ENCODE results near the gene PI16.

The PI16 gene, protein sequence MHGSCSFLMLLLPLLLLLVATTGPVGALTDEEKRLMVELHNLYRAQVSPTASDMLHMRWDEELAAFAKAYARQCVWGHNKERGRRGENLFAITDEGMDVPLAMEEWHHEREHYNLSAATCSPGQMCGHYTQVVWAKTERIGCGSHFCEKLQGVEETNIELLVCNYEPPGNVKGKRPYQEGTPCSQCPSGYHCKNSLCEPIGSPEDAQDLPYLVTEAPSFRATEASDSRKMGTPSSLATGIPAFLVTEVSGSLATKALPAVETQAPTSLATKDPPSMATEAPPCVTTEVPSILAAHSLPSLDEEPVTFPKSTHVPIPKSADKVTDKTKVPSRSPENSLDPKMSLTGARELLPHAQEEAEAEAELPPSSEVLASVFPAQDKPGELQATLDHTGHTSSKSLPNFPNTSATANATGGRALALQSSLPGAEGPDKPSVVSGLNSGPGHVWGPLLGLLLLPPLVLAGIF

DNA sequence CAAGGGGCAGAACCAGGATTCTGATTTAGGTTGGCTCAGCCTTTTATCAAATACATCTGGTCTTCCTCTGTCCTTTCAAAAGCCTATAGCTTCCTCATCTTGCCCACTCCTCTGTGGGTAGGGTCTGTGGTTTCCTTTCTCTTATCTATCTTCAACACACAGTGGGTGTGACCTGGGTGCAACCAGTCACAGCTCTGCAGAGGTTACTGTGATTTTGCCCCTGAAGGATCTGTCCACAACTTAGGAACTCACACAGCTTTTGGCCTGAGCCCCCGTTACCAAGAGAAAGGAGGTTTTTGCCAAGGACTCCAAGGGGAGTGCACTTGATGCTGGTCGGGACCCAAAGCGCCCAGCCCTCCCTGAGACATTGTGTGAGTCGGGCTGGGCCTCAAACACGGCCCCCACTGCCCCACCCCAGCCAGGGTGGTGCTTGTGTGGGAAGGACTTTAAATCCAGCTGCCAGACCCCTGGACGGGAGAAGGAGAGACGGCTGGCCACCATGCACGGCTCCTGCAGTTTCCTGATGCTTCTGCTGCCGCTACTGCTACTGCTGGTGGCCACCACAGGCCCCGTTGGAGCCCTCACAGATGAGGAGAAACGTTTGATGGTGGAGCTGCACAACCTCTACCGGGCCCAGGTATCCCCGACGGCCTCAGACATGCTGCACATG lies at the start of gene PI16:
PI16 (plus strand) TSS at position 477 of the 670 bp plus-strand sequence; CDS start at position 500, 23 bp downstream.
- DNase-seq (ENCODE audit: low read depth), result no peak

DNA sequence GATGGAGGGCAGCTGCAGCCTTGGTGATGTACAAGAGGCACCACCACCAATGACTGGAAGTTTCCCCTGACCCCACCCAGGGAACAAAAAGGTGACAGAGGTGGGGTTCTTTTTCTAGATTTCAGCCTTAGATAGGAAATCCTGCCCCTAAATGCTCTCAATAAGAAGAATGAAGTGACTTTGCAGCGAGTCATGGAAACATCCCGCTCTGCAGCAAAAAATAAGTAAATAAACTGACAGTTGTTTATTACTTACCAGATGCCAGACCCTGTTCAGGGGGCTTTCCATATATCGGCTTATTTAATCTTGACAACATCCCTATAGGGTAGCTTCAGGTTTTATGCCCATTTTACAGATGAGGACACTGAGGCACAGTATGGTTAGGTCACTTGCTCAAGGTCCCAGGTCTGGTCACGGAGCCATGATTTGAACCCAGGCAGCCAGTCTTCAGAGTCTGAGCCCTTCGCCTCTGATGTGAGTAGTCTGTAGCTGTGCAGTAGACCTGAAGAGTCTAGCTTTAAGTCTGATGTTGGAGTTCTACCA lies 49.6 kb upstream of the PI16 start:
- no peak for DNase-seq (ENCODE audit: low read depth)

DNA sequence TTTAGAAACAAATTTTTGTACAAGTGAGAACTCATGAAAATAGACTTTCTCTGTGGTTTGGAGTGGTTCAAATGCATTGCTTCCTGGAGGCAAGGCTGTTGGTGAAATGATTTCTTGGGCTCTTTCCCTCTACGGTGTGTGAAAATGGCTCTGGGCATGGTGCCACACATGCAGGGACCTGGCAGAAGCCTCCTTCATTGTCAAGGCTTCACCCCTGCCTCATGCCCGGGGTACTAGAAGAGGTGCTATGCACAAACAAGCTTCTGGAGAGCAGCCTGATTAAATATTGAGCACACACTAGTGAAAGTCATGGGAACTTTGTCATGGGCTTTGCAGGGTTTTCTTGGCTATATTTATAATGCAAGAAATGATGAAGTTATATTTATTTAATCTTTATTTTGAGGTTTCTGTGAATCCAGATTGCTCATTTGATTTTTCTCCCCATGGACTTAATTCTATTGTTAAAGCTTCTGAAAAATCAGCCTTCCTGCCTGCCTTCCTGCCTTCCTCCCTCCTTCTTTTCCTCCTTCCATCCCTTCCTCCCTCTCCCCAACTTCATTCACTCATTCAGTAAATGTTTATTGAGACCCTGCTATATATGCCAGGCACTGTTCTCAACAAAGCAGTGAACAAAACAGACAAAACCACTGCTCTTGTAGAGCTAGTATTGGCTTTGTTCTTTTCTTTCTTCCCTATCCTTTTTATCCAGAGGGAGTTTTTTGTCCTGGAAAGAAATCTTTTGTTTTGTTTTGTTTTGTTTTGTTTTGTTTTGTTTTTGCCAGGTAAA lies 47.8 kb upstream of the PI16 start:
- DNase-seq (ENCODE audit: low read depth), result no peak

DNA sequence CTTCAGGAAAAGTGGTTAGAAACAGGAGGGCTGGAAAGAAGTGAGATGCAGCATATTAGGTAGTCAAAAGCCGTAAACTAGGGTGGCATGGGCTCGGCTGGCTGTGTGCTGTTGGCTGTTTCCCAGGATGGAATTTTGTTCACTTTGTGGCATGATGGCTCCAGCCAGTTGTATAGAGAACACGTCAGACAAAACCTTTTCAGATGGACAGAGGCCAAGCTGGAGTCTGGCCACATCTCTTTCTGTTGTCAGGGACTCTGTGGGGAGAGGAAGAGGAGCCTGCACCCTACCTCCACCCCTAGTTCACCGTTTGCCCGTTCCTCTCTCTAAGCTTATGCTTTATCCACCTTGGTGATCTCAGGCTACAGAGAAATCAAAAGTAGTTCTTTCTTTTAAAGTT lies 46.8 kb upstream of the PI16 start:
- no peak for DNase-seq (ENCODE audit: low read depth)

DNA sequence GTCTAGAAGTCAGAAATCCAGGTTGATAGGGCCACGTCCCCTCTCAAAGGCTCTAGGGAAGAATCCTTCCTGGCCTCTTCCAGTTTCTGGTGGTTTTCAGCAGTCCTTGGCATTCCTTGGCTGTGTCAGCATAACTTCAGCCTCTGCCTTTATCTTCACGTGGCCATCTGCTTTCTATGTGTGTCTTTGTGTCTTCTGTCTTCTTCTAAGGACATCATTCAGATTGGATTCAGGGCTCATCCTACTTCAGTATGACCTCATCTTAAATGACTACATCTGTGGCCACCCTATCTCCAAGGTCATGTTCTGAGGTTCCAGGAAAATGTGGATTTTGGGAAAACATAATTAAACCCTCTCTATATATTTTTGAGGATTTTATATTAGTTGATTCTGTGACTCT lies 45.8 kb upstream of the PI16 start:
- no peak for DNase-seq (ENCODE audit: low read depth)

DNA sequence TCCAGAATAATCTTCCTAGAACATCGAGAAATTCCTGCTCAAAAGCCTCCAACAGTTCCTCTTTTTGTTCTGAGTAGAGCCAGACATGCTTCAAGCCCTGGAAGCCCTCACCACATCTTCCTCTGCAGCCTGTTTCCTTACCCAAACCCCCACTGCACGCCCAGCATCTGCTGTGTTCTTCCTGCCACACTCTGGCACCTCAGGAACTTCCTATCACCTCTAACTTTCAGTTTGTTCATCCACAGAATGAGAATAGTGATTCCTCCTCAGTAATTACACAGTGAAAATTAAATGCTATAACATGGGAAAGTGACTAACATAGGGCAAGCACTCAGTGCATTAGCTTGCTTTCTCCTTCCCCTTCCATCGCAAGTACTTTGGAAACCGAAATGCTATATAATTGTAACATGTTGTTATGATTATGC lies 42.5 kb upstream of the PI16 start:
- DNase-seq (ENCODE audit: low read depth), result no peak

DNA sequence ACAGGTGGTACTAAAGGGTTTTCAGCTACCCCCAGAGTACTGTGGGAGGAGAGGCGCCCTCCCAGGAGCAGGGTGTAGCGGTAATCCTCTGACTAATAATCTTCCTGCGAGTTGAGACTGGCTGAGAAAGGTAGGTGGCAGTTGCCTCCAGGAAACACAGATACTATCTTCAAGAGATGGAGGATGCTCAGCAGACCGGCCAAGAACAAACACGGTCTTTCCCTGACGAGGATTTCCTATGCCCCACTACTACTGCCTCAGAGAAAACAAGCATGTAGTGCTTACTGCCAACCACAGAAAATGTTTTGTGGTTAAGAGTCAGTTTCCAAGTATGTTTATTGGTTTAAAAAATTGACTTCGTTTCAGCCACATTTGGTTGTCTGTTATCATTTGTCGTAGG lies 42.0 kb upstream of the PI16 start:
- peak; percentile 17 for DNase-seq (ENCODE audit: low read depth)

DNA sequence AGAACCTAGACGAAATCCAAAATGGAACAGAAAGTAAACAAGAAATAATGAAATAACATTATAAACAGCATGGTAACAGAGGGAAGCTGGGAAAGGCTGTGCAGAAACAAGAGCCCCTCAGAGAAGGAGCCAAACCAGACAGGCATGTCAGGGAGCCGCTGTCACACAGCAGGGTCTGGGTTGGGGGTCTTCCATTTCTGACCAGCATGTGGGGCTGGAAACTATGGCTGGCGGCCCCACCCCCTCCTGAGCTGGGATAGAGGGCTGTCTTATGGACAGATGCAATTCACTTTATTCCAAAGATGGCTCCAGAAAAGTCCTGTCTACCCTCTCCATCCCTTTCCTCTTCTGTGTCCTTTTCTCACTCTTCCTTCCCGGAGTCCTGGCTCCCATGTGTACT lies 41.5 kb upstream of the PI16 start:
- no peak for DNase-seq (ENCODE audit: low read depth)

DNA sequence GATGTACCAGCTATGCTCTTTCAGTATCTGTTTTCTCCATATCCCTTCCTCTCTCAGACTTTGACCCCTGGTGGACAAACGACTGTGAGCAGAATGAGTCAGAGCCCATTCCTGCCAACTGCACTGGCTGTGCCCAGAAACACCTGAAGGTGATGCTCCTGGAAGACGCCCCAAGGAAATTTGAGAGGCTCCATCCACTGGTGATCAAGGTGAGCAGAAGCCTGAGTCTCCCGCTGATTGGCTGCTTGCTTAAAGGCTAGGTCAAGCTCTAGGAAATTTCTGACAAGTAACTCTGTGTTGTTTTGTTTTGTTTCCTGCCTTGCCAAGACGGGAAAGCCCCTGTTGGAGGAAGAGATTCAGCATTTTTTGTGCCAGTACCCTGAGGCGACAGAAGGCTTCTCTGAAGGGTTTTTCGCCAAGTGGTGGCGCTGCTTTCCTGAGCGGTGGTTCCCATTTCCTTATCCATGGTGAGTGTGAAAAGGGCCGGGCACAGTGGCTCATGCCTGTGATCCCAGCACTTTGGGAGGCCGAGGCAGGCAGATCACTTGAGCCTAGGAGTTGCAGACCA lies 40.2 kb upstream of the PI16 start:
- DNase-seq (ENCODE audit: low read depth), result no peak

DNA sequence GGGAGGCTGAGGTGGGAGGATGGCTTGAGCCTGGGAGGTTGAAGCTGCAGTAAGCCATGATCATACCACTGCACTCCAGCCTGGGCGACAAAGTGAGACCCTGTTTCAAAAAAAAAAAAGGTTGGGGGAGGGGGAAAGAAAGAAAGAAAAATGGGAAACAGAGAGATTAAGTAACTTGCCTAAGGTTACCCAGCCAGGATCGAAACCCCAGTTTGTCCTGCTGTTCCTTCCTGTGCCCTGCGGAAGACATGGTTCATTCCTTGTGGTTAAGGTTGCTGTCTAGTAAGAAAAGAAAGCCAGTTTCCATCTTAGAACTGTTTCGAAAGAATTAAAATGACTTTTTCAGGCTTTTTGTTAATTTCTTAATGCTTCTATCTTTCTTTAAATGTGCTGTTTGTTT lies 38.9 kb upstream of the PI16 start:
- DNase-seq (ENCODE audit: low read depth), result no peak

DNA sequence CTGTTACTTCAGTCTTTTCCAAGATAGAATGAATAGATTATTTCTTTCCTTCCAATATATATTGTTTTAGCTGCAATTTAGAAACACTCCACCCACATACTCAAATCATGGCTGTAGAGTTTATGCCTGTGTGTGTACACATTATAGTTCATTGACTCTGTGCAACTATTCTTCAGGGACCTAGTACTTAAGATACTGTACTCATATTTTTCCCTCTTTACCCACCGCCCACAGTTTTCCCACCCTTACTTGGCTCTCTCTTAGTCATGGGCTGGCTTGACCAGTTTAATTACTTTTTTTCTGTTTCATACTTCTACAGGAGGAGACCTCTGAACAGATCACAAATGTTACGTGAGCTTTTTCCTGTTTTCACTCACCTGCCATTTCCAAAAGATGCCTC lies 38.4 kb upstream of the PI16 start:
- DNase-seq (ENCODE audit: low read depth), result no peak

DNA sequence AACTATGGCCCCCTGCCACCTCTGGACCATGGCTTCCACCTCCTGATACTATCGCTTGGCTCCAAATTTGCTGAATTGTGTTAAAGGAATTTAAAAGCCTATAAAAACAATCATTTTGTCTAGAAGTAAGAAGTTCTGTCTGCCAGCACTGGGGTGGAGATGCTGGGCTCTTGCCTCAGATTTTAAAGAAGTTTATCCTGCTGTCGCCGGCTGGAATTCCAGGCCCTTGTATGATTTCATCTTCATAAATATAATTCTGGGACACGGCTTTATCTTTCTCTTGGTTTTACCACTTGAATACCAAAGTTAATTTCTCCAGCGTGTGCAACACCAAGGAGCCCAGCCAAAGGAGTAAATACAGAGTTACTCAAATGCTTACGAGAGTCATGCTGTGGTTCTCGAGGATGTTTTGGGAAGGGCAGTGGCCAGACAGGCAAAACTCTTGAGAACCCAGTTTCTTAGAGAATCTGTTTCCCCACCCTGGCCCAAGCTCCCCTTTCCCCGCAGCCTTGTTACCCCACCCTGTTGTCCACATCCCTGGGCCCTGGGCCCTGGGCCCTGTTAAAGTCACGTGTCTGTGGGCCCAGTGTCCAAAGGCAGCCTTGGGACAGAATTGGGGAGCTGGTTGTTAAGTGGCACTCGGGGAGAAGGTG lies 36.9 kb upstream of the PI16 start:
- DNase-seq (ENCODE audit: low read depth), result no peak

DNA sequence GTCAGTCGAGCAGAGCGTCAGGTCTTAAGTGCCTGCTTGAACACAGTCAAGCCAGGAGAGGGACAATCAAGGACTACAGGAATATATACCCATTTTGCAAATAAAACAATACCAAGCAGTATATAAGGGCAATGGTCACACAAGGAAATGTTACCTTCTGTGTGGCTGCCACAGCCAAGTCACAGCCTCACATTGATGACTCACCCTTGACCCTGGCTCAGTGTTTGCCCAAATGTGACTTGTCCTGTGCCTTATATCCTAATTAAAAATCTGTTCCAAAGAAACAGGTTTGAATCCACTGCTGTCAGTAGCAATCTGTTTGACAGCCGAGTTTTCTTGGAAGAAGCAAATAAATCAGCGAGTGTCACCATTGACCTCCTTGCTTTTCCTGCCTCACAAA lies 34.5 kb upstream of the PI16 start:
- no peak for DNase-seq (ENCODE audit: low read depth)

DNA sequence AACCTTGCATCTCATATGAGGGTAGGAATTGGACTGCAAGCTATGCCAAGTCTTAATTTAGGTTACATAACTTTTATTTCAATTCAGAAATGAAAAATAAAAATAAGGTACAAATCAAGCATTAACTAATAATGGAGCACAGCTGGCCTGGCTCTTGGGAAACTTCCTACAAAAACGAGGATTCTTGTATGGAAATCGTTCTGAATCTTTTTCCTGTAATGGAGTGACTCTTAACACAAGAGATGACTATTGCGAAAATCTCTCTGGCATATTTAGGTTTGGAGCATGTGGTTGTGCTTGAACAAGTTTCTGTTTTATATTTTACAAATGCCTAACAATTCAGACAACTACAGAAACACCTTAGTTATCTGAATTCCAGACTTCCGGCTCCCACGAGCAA lies 34.0 kb upstream of the PI16 start:
- DNase-seq (ENCODE audit: low read depth), result no peak

DNA sequence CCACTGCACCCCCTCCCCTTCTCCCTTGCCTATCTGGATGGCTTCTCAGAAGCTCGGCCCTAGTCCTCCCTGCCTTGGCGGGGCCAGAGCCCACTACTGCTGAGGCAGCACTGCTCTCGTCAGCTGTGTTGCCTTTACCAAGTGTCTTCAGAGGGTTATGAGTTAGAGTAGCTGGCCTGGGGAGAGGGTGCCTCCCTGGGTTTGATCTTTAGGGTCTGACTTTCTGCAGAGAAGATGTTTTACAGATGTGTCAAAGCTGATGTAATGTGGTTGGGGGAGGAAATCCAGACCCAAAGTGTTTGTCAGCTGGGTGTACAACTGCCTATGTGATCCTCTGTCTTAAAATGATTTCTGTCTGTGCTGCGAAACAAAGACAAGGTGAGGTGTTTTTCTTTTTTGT lies 30.4 kb upstream of the PI16 start:
- no peak for DNase-seq (ENCODE audit: low read depth)

DNA sequence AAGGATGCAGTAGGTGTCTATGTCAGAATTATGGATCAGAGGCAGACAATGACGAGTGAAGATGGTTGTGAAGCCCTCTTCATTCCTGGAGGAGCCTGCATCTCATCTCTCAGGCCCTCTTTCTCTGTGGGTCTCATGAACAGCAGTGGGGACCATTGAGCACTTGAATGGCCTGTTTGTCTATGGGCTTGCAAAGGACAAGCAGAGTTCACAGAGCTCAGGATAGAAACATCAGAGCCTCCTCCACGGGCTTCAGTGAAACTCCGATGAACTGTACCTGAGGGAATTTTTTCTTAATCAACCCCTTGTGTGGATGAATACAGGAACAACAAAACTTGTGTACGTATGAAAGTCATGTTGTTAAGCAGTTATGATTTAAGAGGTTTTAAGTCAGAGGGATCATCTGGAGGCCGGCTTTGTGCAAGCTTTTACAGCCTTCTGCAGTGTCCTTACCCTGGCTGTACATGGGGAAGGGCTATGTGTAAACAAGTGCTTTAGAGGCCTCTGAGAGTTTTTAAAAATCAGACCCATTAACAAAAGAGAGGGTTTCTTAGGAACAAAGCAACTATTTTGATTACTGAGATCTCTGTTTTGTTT lies 29.7 kb upstream of the PI16 start:
- DNase-seq (ENCODE audit: low read depth), result no peak

DNA sequence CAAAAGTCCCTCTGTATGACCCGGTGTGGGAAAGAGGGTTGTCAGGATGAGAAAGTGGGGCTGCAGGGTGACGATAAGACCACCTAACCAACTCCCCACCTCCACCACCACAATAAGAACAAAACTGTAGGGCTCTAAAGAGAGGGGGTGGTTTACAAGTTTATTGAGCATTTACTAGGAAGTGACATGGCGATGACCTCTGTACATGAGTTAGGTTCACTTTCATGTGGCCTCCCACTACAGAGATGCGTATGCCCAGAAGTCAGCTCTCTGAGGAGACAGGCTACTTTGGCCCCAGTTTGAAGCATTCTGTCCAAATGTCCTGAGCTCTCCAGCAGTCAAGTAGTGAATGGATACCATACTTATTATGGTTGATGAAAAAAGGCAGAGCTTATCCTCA lies 28.7 kb upstream of the PI16 start:
- no peak for DNase-seq (ENCODE audit: low read depth)

DNA sequence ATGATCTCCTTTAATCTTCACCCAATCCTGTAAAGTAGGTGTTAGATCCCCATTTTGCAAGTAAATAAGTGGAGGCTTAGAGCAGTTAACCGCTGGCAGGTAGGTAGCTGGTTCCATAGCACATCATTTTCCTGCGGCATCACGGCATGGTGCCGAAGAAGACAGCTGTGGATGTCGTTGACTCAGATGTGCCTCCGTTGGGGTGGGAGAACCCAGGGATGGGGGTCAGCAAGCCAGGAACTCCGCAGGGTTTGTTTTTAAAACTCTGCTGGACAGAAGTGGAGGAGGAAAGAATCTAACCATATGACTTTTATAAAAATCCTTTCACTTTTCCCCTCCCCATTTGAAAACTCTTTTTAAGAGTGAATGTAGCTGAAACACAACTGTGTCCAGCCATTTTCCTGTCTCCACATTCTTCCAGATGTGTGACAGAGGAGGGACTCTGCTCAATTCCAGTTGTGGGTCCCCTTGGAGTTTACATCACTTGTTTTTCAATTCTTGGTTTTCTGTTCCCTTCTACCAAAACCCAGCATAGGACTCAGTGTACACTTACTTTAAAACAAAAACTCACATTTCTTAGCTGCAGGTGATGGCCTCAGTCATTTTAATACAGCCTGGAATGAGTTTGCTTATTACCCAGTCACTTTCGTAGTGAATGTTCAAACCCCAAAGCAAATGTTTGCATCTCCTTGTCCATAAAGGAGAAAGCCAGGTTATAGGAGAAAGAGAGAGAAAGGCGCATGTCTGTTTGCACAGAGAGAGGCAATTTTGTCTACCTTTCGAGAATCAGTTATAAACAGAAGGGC lies 27.6 kb upstream of the PI16 start:
- DNase-seq (ENCODE audit: low read depth), result no peak

DNA sequence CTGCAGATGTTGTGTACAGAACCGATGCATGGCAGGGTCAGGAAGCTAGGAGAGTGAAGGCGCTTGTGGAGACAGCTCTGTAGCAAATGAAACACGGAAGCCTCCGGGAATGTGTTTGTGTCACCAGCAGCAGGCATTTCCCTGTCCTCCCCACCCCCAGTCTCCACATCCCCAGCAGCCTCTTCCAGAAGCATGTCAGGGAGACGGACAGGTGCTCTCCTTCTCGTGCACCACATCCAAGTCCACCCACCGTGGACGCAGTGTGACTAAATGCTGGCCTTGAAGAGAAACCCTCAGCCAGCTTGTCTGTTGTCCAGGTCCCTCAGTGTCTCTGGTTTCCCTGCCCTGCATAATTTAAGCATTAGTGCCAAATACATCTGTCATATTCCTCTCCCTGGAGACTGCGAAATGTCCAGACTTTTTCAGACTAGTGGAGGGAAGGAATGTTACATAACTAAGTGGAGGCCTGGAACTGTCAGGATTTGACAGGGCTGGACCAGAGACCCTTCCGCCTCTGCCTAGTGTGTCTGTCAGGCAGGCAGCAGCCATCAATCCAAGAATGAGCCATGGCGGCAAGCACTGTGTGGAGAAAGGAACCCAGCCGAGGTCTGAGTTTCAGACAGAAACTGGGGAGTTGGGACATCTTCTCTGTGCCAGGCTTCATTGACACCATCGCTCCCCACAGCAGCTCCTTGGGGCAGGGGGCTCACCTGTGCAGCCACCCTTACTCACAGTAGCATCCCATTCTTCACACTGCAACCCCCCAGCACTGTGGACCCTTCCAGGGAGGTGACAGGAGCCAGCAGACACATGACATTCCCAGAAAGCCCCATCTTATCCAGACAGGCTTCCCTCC lies 26.6 kb upstream of the PI16 start:
- DNase-seq (ENCODE audit: low read depth), result no peak

DNA sequence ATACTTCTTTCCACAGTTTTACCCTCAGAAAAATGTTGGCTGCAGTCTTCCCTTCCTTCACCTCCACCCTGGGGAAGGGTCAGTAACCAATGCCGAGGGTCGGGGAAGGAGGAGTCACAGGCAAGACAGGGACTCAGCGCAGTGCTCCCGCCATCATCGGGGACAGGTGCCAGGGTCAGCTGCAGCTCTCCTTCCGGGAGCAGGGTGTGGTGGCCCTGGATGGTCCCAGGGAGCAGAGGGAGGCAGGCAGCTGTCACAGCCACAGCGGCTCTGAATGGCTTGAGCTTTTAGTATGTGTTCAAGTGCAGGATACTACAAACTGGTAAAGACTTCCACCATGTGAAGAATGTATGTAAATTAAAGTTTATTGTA lies 26.0 kb upstream of the PI16 start:
- DNase-seq (ENCODE audit: low read depth), result no peak
